GM23248 (cell line): ENCODE data around the gene ARMC8. TPM values are rescaled to one million over a fixed set of nuclear protein-coding genes. Genes with fewer than 3 reads are reported as not detected.

ENCODE experiments used
- DNase-seq: peaks from one replicate; pipeline ENCODE4 v3.0.0-alpha.2; 2015
- H2AFZ ChIP-seq: fragments of 200-600 bp; sonication (generic); 2 replicates; pipeline ENCODE4 v1.6.1; 2016; ENCODE audit warnings: antibody characterized with exemption
- H3F3A ChIP-seq: fragments of 200-600 bp; sonication (generic); 2 replicates; pipeline ENCODE4 v1.6.1; 2016; ENCODE audit warnings: mild to moderate bottlenecking, antibody characterized with exemption, mixed run types; ENCODE audit not compliant: insufficient read depth
- H3K27ac ChIP-seq: fragments of 200-600 bp; sonication (generic); 2 replicates; pipeline ENCODE4 v1.5.1; 2016; ENCODE audit warnings: mild to moderate bottlenecking
- H3K27me3 ChIP-seq: fragments of 200-600 bp; sonication (generic); replicated peaks from 2 replicates; pipeline ENCODE4 v1.6.1; 2016; ENCODE audit warnings: mild to moderate bottlenecking; ENCODE audit not compliant: insufficient read depth
- H3K36me3 ChIP-seq: fragments of 200-600 bp; sonication (generic); 2 replicates; pipeline ENCODE4 v1.6.1; 2016; ENCODE audit warnings: low read depth, mild to moderate bottlenecking
- H3K4me1 ChIP-seq: fragments of 200-600 bp; sonication (generic); 2 replicates; pipeline ENCODE4 v1.6.1; 2016; ENCODE audit warnings: mild to moderate bottlenecking; ENCODE audit not compliant: insufficient read depth
- H3K4me2 ChIP-seq: fragments of 200-600 bp; sonication (generic); one replicate; pipeline ENCODE4 v1.6.1; 2016; ENCODE audit warnings: mild to moderate bottlenecking; ENCODE audit not compliant: unreplicated experiment
- H3K4me3 ChIP-seq: fragments of 200-600 bp; sonication (generic); 2 replicates; pipeline ENCODE4 v1.5.1; 2016; ENCODE audit warnings: mild to moderate bottlenecking
- H3K79me2 ChIP-seq: fragments of 200-600 bp; sonication (generic); 2 replicates; pipeline ENCODE4 v1.6.1; 2016; ENCODE audit warnings: mild to moderate bottlenecking; ENCODE audit not compliant: insufficient read depth
- H3K9ac ChIP-seq: fragments of 200-600 bp; sonication (generic); 2 replicates; pipeline ENCODE4 v1.6.1; 2016; ENCODE audit warnings: mild to moderate bottlenecking
- H3K9me2 ChIP-seq: fragments of 200-600 bp; sonication (generic); 2 replicates; pipeline ENCODE4 v1.6.1; 2016; ENCODE audit warnings: mixed run types, mild to moderate bottlenecking, moderate library complexity; ENCODE audit not compliant: insufficient read depth
- H3K9me3 ChIP-seq: fragments of 200-600 bp; sonication (generic); one replicate; pipeline ENCODE4 v1.6.1; 2017; ENCODE audit warnings: low read depth
- H4K20me1 ChIP-seq: fragments of 200-600 bp; sonication (generic); 2 replicates; pipeline ENCODE4 v1.6.0; 2016; ENCODE audit not compliant: insufficient read depth
- EZH2 ChIP-seq: fragments of 200-600 bp; sonication (generic); IDR thresholded peaks from 2 replicates; pipeline ENCODE4 v1.6.1; 2018; ENCODE audit warnings: antibody characterized with exemption, mild to moderate bottlenecking; ENCODE audit not compliant: insufficient read depth, poor library complexity, severe bottlenecking
- EZH2phosphoT487 ChIP-seq: fragments of 200-600 bp; sonication (generic); IDR thresholded peaks from 2 replicates; pipeline ENCODE4 v1.6.1; 2018; ENCODE audit warnings: antibody characterized with exemption, moderate library complexity, mild to moderate bottlenecking, low read depth; ENCODE audit not compliant: insufficient read depth
- WGBS, 2 experiments: methylation state at CpG; one replicate each; pipeline ENCODE4 v1.1.6; 2015 to 2017; ENCODE audit warnings: low lambda C conversion rate in 2 of 2, low coverage in 1 of 2; ENCODE audit errors: missing lambda C conversion rate in 2 of 2; 5-methylcytosine and 5-hydroxymethylcytosine counted together
- in situ Hi-C: fragments of 300-500 bp; cut with MboI; formaldehyde crosslinking; loops from 2 replicates; pipeline ENCODE4 v1.15.0; 2020
- polyA plus RNA-seq: library from polyadenylated mRNA; unstranded; fragments of >200 nt; fragmentation: Nextera tagmentation; extraction: Ambion mirVana; gene quantifications from 2 replicates; pipeline ENCODE4 v1.2.1, GENCODE V29; 2016
- total RNA-seq: library from RNA; depleted of rRNA; stranded (reverse); fragments of >200 nt; shearing (Covaris generic); gene quantifications from 2 replicates; pipeline ENCODE4 v1.2.3, GENCODE V29; 2014

ARMC8 gene
- total and polyA plus RNA-seq, 2 experiments from 2014 or later: 30.1 to 32.9 TPM

DNA sequence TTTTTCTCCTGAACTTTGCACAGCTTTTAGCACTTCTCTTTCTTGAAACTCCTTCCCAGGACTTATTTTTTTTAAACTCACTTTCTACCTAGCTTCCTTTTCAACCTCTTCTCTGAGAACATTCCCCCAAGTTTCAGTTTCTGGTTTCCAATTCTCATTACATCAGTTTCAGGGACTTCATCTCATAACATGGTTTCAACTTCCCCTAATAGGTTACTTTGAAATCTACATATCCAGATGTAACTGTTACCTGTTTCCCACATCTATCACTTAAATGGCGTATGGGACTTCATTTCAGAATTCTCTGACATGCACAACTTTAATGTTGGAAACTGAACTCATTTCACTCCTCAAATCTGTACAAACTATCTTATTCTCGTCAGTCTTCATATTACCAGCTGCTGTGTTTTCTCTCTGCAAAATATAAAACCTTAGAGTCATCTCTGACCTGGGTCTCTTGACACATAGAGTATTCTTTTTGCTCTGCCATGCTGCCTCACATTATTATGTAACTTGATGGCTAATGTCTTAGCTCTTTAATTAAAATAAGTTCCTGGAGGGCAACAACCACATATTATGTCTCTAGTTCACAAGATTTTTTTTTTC lies 84.2 kb downstream of the ARMC8 start:
- H3K4me1 ChIP-seq: no peaks in the 10 kb centered on the region
- no peak overlapping the region for H2AFZ ChIP-seq
- no peak overlapping the region for H3K9ac ChIP-seq
- H3K9me3 ChIP-seq: no peaks in the 10 kb centered on the region
- no peaks in the 10 kb centered on the region for H3F3A ChIP-seq
- no peaks in the 10 kb centered on the region for H3K9me2 ChIP-seq
- in situ Hi-C loops: no loop called here
- no peak overlapping the region for H3K4me2 ChIP-seq
- no peak for DNase-seq
- H3K79me2 ChIP-seq: no peaks in the 10 kb centered on the region
- no peaks in the 10 kb centered on the region for H4K20me1 ChIP-seq
- no peak overlapping the region for H3K4me3 ChIP-seq
- H3K27ac ChIP-seq: no peak overlapping the region
- 98 to 99% methylated on average over 2 of the region's 2 CpGs for WGBS, 2 experiments
- no peak for TF ChIP-seq EZH2phosphoT487
- TF ChIP-seq EZH2: no peak
- no peaks in the 10 kb centered on the region for H3K27me3 ChIP-seq
- H3K36me3 ChIP-seq: peaks cover 18% of the 10 kb centered on the region

DNA sequence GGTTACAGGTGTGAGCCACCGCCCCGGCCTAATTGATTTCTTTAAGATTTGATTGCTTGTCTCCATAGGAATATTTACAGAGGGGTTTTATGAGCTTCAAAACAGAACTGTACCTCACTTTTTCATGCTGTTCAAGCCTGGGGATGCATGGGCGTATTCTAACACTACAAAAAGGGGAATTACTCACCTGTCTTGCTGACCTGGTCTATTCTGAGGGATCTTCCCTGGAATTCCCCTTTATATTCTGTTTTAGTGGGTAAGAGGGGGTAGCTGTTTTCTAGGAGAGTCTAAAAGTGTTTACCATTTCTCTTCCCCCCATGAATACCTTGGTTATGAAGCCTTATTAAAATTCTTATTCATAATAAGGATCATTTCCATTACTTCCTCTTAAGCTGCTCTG lies 94.5 kb downstream of the ARMC8 start:
- Histone ChIP-seq H3K9ac (no peak overlapping the region), H3K4me1 (no peaks in the 10 kb centered on the region), H4K20me1 (no peaks in the 10 kb centered on the region), H3K4me3 (no peak overlapping the region), H3K27ac (no peak overlapping the region), H3F3A (no peaks in the 10 kb centered on the region), H3K27me3 (no peaks in the 10 kb centered on the region), H2AFZ (no peak overlapping the region), H3K4me2 (no peak overlapping the region), H3K36me3 (peaks cover 8% of the 10 kb centered on the region; the same call in 1 of the 2 replicates), H3K79me2 (no peaks in the 10 kb centered on the region), H3K9me2 (no peaks in the 10 kb centered on the region), H3K9me3 (no peaks in the 10 kb centered on the region)
- 96 to 100% methylated on average over 3 of the region's 3 CpGs for WGBS, 2 experiments
- no peak for DNase-seq
- no peak for TF ChIP-seq EZH2
- no peak for TF ChIP-seq EZH2phosphoT487
- in situ Hi-C loops: no loop called here

DNA sequence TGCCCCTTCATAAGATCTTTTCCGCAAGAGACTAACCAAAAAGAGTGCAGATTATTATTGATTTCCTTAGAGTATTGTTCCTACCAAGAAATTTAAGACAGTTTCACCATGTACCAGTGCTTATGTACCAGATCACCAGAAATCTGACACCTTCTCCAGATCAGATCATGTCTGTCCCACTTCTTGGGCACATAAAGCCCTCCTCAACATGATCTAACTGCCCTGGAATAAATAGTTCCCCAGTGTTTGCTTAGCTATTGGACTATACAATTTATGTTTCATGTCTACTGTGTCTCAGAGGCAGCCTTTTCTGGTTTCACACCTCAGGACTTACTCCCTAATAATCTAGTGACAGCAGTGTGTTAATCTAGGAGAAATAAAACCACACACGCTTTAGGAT lies 95.7 kb downstream of the ARMC8 start:
- Histone ChIP-seq H3K27ac (no peak overlapping the region), H2AFZ (no peak overlapping the region), H3F3A (no peaks in the 10 kb centered on the region), H3K36me3 (peaks cover 11% of the 10 kb centered on the region), H3K4me1 (no peaks in the 10 kb centered on the region), H3K9me3 (no peaks in the 10 kb centered on the region), H3K9ac (no peak overlapping the region), H3K9me2 (no peaks in the 10 kb centered on the region), H3K79me2 (no peaks in the 10 kb centered on the region), H3K4me2 (no peak overlapping the region), H3K4me3 (no peak overlapping the region), H3K27me3 (no peaks in the 10 kb centered on the region), H4K20me1 (no peaks in the 10 kb centered on the region)
- TF ChIP-seq EZH2 (no peak), EZH2phosphoT487 (no peak)
- DNase-seq: no peak
- in situ Hi-C loops: no loop called here
- 93 to 98% methylated on average over 2 of the region's 2 CpGs for WGBS, 2 experiments

DNA sequence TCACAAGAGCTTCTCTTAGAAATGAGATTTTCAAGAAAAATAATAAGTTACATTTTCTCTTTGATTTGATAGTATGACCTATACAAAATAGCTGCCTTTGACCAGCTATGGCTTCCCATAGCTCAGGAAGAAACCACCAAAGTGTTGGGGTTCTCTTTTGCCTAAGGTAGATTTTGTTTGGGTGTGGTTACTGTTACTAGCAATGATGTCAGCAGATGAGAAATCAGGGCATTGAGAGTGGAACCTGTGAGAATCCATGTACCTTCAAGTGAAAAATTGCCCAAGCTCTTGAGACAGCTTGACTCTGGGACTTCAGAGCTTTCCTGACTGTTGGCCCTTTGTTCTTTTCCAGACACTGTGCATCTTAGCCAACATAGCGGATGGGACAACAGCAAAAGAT lies 97.0 kb downstream of the ARMC8 start:
- Histone ChIP-seq H3K79me2 (no peaks in the 10 kb centered on the region), H3K4me3 (no peak overlapping the region), H4K20me1 (no peaks in the 10 kb centered on the region), H3K4me1 (no peaks in the 10 kb centered on the region), H2AFZ (no peak overlapping the region), H3K9me3 (no peaks in the 10 kb centered on the region), H3K4me2 (no peak overlapping the region), H3K36me3 (peaks cover 14% of the 10 kb centered on the region), H3K27ac (no peak overlapping the region), H3K9me2 (no peaks in the 10 kb centered on the region), H3F3A (no peaks in the 10 kb centered on the region), H3K27me3 (no peaks in the 10 kb centered on the region), H3K9ac (no peak overlapping the region)
- in situ Hi-C loops: no loop called here
- WGBS, 2 experiments: 100% methylated on average over 1 of the region's 1 CpG
- DNase-seq: no peak
- no peak for TF ChIP-seq EZH2
